Mammary epithelial cell (primary cell): Measurements from ENCODE around the gene FSD2.

Experiments used
- CTCF ChIP-seq, 2 donors: IDR thresholded peaks in 1 of 2; conservative IDR thresholded peaks in 1 of 2; 2 replicates each; pipeline ENCODE4 v1.5.1; 2011 to 2012; ENCODE audit warnings: inconsistent platforms in 2 of 2, low read length in 2 of 2, mild to moderate bottlenecking in 2 of 2, control low read depth in 1 of 2, low read depth in 1 of 2; ENCODE audit not compliant: insufficient read depth in 1 of 2; ENCODE audit errors: extremely low read depth in 1 of 2
- EZH2 ChIP-seq: IDR thresholded peaks from 2 replicates; pipeline ENCODE4 v1.6.1; 2012; ENCODE audit warnings: low read length, inconsistent platforms, borderline replicate concordance

GRCh38 chr15:82804575-82804949 is 1.3 kb downstream of the FSD2 start:
- no peak for TF ChIP-seq CTCF (conservative IDR thresholded peaks at IDR 0.05 in 1 of 2, IDR thresholded peaks at IDR 0.05 in 1 of 2; ENCODE audit: extremely low read depth in 1 of 2, insufficient read depth in 1 of 2, low read depth in 1 of 2, low read length in 2 of 2)
- no peak for TF ChIP-seq EZH2
